H7 (cell line): ENCODE results near the gene SCAF4. TPM values are rescaled to one million over a fixed set of nuclear protein-coding genes. Genes with fewer than 3 reads are reported as not detected.
A peak's percentile ranks its signal among the peaks of the same experiment; 100 is the strongest.
"Not testable (repeated sequence)": the region's sequence is repeated elsewhere in the genome, so short reads cannot be mapped to it uniquely, and the experiment has no call there.

Source experiments
- DNase-seq: peaks from one replicate; pipeline ENCODE4 v3.0.0; 2012
- H3K27me3 ChIP-seq: 2 replicates; pipeline ENCODE4 v1.6.0; 2011; ENCODE audit warnings: mild to moderate bottlenecking, low read length; ENCODE audit not compliant: control insufficient read depth, insufficient read depth
- H3K36me3 ChIP-seq: replicated peaks from 2 replicates; pipeline ENCODE4 v1.5.1; 2011; ENCODE audit warnings: low read length; ENCODE audit not compliant: control insufficient read depth, insufficient read depth
- H3K4me3 ChIP-seq: 2 replicates; pipeline ENCODE4 v1.5.1; 2011; ENCODE audit warnings: low read depth, mild to moderate bottlenecking, control low read depth, low read length, moderate library complexity; ENCODE audit not compliant: insufficient read depth
- total RNA-seq: library from RNA; depleted of rRNA; stranded (reverse); fragments of >200 nt; shearing (Covaris generic); gene quantifications from 2 replicates; pipeline ENCODE4 v1.2.3, GENCODE V29; 2014; rRNA removed

SCAF4 gene
- total RNA-seq, 1 experiment from 2014 or later, result 9.5 TPM

- Histone ChIP-seq H3K27me3 (no peaks in the 10 kb centered on the region), H3K36me3 (no peaks in the 10 kb centered on the region), H3K4me3 (no peak overlapping the region)
- DNase-seq, result no peak
Measured at GRCh38 chr21:31636874-31637273, 95.0 kb downstream of the SCAF4 start.

GRCh38 chr21:31634993-31635392 lies 96.9 kb downstream of the SCAF4 start:
- no peak for DNase-seq
- Histone ChIP-seq H3K4me3 (no peak overlapping the region), H3K36me3 (no peaks in the 10 kb centered on the region), H3K27me3 (no peaks in the 10 kb centered on the region)

- not testable (repeated sequence) for H3K36me3 ChIP-seq, H3K27me3 ChIP-seq, H3K4me3 ChIP-seq, DNase-seq
Measured at GRCh38 chr21:31631881-31632280, 100.0 kb downstream of the SCAF4 start.

GRCh38 chr21:31629972-31630711 lies 101.8 kb downstream of the SCAF4 start:
- Histone ChIP-seq H3K4me3 (no peak overlapping the region), H3K27me3 (no peaks in the 10 kb centered on the region), H3K36me3 (no peaks in the 10 kb centered on the region)
- no peak for DNase-seq

- H3K36me3 ChIP-seq, result no peaks in the 10 kb centered on the region
- no peaks in the 10 kb centered on the region for H3K27me3 ChIP-seq
- no peak overlapping the region for H3K4me3 ChIP-seq
- no peak for DNase-seq
Measured at GRCh38 chr21:31624961-31625491, 106.9 kb downstream of the SCAF4 start.

GRCh38 chr21:31624181-31624580 lies 107.7 kb downstream of the SCAF4 start:
- no peak overlapping the region for H3K4me3 ChIP-seq
- H3K27me3 ChIP-seq, result no peaks in the 10 kb centered on the region
- no peaks in the 10 kb centered on the region for H3K36me3 ChIP-seq
- DNase-seq, result no peak

- Histone ChIP-seq H3K36me3 (no peaks in the 10 kb centered on the region), H3K4me3 (no peak overlapping the region), H3K27me3 (no peaks in the 10 kb centered on the region)
- DNase-seq, result peak; percentile 54
Measured at GRCh38 chr21:31623664-31624063, 108.3 kb downstream of the SCAF4 start.

- no peak for DNase-seq
- H3K27me3 ChIP-seq, result no peaks in the 10 kb centered on the region
- no peak overlapping the region for H3K4me3 ChIP-seq
- H3K36me3 ChIP-seq, result no peaks in the 10 kb centered on the region
Measured at GRCh38 chr21:31622397-31622796, 109.5 kb downstream of the SCAF4 start.

Other genes starting within 250 kb of the SCAF4 start
- 160 and 174 TPM in 2 replicates for gene SOD1, start 72.4 kb downstream of the SCAF4 start, total RNA-seq
- 3.2 and 6.8 TPM in 2 replicates for gene HUNK, start 140.9 kb upstream of the SCAF4 start, total RNA-seq